SU-DHL-6 (cell line): ENCODE measurements around the gene ZFHX3.

Experiments used
- CTCF ChIP-seq: fragments of 200-600 bp; sonication (generic); IDR thresholded peaks from one replicate; pipeline ENCODE4 v1.5.1; 2017; ENCODE audit warnings: antibody characterized with exemption, mild to moderate bottlenecking, low read length, moderate library complexity; ENCODE audit not compliant: insufficient read depth, poor library complexity, severe bottlenecking
- EZH2phosphoT487 ChIP-seq: fragments of 200-600 bp; sonication (generic), shearing (Covaris generic); conservative IDR thresholded peaks from 2 replicates; pipeline ENCODE4 v1.6.1; 2018; ENCODE audit warnings: mild to moderate bottlenecking, antibody characterized with exemption, low read length, moderate library complexity, mixed read lengths

GRCh38 chr16:72752004-72752695 is 295.8 kb downstream of the ZFHX3 start:
- TF ChIP-seq CTCF (no peak), EZH2phosphoT487 (no peak)
